Right renal cortex interstitium (tissue), 3 donors: Measurements from ENCODE around the gene ADAMTS19. TPM values are rescaled to one million over a fixed set of nuclear protein-coding genes. Genes with fewer than 3 reads are reported as not detected.
"Not testable (repeated sequence)": the region's sequence is repeated elsewhere in the genome, so short reads cannot be mapped to it uniquely, and the experiment has no call there.

Experiments
- DNase-seq, 3 donors: peaks; one replicate each; pipeline ENCODE4 v3.0.0-alpha.2; 2013; ENCODE audit warnings: low read depth in 3 of 3, low spot score in 2 of 3
- polyA plus RNA-seq, 3 donors: library from polyadenylated mRNA; unstranded; fragments of 120-200 nt; gene quantifications; one replicate each; pipeline ENCODE4 v1.2.1, GENCODE V29; 2013; ENCODE audit not compliant: insufficient read length in 3 of 3

ADAMTS19 gene
- polyA plus RNA-seq, 3 donors: 5.4 to 7.3 (median 7.1) TPM

DNA sequence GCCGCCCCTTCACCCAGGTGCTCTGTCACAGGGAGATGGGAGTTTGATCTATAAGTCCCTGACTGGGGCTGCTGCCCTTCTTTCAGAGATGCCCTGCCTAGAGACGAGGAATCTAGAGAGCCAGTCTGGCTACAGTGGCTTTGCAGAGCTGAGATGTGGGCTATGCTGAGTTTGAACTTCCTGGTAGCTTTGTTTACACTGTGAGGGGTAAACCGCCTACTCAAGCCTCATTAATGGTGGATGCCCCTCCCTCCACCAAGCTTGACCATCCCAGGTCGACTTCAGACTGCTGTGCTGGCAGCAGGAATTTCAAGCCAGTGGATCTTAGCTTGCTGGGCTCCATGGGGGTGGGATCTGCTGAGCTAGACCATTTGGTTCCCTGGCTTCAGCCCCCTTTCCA is 124.4 kb downstream of the ADAMTS19 start:
- DNase-seq: not testable (repeated sequence)

DNA sequence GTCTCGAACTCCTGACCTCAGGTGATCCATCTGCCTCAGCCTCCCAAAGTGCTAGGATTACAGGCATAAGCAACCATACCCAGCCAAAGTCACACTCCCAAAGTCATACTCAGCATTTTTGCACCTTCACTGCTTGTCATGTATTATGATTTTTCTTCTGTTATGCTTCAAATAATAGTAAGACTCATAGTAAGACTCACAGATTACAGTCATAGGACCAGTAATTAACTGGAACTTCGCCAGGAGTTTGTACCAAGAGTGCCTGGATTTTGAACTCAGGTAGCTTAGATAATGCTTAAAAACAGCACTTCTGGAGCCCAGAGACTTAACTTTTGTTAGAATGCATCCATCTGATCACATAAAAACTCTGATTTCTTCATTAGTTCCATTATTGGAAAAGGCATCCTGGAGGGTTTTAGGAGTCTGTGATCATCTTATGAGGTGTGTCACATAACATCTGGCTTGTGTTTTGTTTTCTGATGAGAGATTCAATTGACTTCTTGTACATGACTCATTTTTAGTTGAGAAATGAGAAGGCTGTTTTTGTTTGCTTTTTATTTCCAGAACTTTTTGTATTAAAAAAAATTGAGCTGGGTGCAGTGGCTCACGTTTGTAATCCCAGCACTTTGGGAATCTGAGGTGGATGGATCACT is 131.5 kb downstream of the ADAMTS19 start:
- no peak for DNase-seq

DNA sequence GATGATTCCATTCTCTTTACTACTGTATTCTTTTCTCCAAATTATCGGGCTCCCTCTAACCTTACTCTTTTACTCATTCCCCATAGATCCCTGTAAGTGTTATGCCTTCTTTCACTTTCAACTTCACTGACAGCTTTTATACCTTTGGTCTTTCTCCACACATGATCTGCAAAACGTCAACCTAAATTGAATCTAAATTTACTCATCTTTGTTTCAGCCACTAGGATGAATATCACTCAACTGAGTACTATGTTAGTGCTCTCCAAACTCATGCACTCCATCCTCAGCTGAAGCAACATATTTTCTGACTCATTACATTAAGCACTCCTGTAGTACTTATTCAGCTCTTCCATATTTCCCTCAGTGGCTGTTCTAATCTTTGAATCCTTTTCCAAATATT is 133.4 kb downstream of the ADAMTS19 start:
- no peak for DNase-seq

DNA sequence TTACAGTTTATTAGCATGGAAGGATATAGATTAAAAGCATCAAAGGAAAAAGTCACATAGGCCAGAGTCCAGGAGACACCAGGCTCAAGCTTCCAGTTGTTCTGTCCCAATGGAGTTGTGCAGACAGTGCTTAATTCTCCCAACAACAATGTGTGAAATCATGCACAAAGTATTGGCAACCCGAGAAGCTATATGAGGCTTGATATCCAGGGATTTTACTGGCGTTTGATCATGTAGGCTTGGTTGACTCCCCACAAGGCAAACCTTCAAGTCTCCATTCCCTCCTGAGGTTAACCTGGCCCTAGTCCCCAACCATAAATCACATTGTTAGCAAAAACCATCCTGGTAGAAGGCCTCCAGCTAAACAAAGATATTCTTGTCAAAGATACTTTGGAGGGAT is 141.5 kb downstream of the ADAMTS19 start:
- no peak for DNase-seq

DNA sequence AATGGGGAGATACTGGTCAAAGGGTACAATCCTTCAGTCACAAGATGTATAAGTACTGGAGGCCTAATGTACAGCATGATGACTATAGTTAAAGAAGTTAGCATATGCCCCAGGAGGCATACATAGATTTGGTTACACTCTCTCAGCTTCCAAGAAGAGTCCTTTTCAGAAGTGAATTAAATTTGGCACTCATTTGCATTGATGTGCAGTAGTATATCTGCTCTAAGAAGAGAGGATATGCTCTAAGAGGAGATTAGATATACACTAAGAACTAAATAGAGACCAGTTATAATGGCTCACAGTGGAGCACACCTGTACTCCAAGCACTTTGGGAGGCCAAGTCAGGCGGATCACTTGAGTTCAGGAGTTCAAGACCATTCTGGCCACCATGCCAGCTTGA is 148.3 kb downstream of the ADAMTS19 start:
- no peak for DNase-seq

DNA sequence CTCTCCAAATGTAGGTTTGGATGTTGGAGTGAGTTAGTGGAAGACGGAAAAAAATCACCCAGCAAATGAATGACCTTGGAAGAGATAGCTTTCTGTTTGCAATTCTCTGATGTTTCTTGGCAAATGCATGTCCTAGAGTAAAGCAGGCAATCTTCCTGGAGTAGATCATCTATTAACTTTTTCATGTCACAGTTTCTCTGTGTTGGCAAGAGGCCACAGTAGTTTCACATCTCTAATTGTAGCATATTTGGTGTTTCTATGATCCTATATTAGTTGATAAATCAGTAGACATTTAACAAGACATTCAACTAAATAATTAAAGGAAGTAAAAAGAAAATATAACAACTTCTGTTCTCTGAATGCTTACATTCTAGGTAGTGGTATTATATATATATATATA is 149.6 kb downstream of the ADAMTS19 start:
- DNase-seq: no peak

DNA sequence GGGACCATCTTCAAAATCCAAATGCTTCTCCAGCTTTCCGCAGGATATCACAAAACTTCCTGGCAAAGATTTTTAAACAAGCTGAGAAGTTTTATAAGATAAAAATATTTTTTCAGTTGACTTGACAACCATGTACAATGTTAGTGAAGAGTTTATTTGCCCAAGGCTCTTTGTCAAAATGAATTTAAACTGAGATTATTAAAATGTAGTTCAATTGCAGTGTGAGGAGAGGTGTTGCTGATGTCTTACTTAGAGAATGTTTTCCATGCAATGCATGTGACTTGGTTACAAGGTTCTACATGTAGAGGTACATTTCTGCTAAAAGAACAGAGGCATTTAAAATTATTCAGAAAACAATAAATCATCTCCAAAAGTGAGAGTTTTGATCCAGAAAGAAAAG is 156.4 kb downstream of the ADAMTS19 start:
- DNase-seq: no peak

DNA sequence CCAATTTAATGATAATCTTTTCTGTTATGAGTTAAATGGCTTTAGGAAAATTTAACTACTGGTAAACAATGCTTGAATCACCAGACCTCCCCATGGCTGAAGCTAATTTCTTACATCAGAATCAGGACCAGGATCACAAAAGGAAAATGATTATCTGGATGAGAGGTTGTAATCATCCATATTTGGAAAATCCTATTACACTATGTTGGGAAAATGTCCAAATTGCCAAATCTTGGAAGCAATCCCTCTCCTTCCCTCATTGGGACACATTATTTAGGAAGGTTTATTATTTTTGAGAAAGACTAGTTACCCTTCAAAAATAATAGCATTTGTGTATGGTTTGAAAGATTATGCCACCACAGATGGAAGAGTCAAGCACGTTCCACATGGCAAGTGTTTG is 157.1 kb downstream of the ADAMTS19 start:
- DNase-seq: no peak

DNA sequence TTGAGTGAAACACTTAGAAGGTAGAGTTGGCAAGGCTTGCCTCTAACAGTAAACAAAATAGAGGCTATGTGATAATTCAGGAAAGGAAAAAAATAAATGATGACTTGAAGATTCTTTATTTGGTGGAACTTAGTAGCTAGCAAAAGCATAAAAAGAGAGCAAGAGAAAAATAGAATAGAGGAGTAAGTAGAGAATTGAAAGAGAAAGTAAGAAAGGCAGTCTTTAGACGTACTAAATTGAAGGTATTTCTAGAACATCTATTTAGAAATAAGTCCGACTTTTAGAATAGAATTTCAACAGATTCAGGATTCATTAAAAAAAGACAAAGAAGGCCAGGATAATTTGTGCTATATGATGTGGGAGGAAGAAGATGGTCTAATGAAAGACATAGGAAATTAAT is 159.7 kb downstream of the ADAMTS19 start:
- DNase-seq: no peak

DNA sequence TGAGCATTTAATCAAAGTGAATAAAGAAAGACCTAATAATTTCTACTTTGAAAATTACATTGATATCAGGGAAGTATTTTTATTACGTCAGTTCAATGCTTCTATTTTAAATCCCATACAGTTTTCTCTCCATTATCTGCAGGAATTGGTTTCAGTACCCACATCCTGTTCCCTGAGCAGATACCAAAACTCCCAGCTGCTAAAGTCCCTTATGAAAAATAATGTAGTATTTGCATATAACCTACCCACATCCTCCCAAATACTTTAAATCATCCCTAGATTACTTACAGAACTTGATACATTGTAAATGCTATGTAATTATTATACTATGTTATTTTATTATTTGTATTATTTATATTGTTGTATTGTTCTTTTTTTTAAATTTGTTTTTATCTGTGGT is 162.4 kb downstream of the ADAMTS19 start:
- no peak for DNase-seq

DNA sequence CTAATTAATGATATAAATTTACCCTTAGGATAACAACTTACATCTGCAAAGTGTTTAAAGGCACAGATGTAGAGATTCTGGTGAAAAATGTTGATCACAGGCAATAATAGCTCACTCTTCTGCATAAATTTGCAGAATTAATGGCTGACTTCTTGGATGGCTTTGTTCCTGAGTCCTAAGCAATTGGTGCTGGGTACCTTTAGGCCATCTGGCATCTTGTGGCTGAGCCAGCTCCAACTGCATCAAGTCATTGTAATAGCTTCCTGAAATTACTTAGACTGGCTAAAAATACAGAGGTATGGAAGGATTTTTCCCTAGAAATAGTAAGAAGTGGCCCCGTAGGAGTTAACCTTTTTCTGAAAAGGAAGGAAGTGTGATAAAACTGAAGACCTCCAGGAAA is 169.5 kb downstream of the ADAMTS19 start:
- no peak for DNase-seq

DNA sequence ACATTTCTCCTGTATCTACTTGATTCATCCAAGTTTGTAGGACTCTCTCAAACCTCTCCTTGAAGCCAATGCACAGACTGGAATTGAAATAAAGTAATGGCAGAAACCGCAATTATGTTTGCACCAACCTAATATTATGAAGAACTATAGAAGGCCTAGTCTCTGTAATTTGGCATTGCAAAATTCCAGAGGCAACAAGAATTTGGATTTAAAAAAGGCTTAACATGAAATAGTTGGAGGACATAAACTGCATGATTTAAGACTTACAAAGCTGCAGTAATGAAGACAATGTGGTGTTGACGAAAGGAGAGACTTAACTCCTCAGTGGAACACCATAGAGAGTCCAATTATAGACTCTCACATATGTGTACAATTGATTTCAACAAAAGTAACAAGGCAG is 170.0 kb downstream of the ADAMTS19 start:
- no peak for DNase-seq

DNA sequence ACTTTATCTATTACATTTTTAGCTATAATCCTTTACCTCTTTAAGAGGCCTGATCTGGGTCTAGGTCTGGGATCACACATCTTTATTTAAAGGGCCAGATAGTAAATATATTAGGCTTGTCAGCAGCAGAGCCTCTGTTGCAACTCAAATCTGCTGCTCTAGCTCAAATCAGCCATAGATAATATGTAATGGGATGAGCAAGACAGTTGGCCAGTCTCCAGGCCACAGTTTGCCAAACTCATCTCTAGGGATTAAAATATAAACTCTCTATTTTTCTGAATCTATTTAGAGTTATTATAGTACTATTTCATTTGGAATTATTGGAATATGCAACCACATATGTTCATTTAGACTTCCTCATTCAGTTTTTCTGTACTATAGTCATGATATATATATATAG is 171.9 kb downstream of the ADAMTS19 start:
- DNase-seq: no peak

DNA sequence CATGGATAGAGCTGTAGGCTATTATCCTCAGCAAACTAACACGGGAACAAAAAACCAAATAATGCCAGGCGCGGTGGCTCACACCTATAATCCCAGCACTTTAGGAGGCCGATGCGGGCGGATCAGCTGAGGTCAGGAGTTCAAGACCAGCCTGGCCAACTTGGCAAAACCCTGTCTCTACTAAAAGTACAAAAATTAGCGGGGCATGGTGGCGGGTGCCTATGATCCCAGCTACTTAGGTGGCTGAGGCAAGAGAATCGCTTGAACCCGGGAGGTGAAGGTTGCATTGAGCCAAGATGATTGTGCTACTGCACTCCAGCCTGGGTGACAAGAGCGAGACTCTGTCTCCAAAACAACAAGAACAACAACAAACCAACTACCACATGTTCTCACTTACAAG is 177.4 kb downstream of the ADAMTS19 start:
- DNase-seq: not testable (repeated sequence)

DNA sequence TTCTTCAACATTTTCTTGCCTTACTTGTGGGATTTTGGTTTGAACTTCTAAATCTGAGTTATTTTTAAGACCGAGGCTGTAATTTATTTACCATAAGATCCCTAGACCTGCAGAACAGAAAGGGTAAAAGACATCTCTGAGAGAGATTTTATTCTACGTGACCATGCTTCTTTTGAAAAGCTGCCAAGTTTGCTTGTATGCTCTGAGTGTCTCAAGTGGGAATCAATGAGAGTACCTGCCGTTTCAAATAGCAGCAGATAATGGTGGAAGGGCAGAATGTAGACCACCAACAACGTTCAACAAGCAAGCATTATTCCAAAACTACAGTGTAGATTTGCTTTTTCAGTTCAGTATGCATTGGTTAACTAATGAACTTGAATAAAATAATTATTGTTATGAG is 179.2 kb downstream of the ADAMTS19 start:
- DNase-seq: no peak

DNA sequence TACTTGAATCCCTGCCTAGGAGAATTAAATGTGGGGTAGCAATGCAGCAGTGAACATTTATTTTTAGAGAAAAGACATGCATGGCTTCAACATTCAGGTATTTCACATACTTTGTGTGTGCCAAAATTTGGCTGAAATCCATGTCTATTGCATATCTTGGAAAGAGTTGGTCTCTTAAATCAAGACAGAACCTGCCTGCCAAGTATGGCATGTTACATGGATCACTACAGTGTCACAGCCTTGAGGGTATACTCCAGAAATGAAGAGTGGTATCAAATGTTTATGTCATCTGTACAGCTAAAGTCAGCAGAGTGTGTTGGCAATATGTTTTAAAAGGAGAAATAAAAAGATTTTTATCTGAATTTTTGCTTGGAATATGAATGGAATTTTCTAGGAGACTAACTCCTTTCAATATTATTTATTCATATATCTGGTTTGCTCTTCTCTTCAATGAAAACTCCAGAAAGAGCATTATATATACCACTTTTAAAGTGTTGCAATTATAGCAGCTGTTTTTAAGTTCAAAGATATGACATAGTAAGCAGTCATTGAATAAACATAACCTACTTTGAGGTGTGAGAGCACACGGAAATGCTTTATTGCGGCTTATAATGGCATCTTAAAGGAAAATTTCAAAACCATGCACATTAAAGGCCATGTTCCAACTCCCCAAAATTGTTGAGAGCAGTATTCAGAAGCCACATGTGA is 192.4 kb downstream of the ADAMTS19 start:
- DNase-seq: no peak

DNA sequence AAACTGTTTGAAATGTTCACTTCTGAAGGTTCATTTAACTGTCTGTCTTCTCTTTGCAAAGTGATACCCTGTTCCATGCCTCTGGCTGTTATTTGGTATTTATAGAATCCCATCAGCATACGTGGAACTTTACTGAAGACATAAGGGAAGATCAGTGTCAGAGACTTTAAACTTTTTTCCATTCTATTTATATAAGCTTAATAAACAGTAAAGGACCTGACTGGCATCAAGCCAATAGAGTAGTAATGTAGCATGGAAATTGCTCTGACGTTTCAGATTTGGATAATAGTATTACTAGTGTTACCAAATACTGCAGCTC is 192.9 kb downstream of the ADAMTS19 start:
- DNase-seq: no peak

DNA sequence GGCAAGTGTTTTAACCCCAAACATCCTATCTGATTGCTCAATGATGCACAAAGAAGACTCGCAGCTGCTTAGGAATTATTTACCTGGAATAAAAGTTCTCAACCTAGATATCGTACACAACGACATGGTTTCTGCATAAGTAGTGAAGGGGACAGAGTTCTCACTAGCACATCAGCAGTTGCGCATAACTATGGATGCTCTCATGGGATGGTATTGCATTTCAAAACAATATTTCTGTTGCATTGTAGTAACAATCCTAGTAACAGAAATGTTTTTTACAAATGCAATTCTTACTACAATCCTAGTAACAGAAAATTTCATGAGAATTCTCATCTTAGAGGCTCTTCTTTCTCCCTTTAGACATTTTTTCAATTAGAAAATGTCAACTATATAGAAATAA is 193.3 kb downstream of the ADAMTS19 start:
- no peak for DNase-seq

DNA sequence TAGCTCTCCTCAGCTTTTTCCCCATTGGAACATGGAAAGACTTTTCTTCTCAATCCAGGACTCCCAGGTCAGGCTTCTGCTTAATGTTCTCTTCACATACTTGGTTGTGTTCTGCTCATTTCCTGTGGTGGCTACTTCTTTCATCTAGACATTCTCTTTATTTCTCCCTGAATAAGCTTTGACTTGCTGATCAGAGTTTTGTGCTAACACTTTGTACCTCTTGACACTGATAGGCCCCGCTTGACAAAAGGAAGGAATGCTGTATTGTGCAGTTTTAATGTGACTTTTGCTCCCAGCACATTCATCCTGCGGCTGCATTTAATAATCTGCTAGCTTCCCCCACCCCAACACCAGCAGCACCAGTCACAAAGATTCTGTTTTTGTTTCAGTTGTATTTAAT is 196.9 kb downstream of the ADAMTS19 start:
- DNase-seq: no peak

DNA sequence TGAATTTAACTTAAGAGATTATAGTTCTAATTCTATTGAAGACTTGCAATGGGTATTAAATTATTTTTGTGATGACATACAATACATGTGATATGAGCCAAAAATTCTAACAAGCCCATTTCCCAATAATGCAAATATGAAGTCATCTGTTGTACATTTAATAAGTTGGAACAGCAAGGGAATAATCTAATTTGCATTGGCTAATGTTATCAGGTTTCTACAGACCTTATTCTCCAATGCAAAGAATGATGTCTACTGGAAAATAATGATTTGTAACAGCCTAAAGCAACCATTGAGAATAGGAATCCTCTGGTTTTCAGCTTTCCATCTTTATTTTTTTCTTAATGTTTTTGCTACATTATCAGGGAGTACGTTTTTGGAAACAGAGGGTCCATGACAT is 198.7 kb downstream of the ADAMTS19 start:
- DNase-seq: no peak

DNA sequence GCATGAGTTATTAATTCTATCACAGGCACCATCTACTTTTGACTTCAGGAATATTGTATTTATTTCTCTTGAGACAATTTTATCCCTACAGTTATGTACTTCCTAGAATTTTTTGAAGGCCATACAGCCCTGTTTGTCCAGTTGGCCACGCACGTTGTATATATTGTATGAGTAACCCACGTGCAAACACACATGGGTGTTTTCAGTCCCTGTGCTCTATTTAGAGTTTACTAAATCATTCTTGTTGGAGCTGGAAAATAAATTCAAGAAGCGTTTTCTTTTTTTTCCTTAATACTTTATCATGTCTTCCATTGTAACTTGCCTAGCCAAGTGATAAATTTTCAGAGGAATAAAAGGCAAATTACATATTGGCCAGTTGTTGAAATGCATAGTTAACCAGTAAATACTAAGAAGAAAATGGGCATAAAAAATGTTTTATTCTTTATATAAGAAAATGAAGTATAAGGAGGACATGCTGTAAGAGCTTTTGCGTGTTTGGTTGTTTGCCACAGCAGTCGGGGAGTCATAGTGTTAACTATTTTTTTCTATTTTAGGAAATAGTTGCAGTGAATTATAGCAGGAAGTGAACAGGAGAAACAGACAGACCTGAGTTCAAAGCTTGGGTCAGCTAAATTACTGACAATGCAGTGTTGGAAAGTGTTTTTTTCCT is 201.4 kb downstream of the ADAMTS19 start:
- no peak for DNase-seq

DNA sequence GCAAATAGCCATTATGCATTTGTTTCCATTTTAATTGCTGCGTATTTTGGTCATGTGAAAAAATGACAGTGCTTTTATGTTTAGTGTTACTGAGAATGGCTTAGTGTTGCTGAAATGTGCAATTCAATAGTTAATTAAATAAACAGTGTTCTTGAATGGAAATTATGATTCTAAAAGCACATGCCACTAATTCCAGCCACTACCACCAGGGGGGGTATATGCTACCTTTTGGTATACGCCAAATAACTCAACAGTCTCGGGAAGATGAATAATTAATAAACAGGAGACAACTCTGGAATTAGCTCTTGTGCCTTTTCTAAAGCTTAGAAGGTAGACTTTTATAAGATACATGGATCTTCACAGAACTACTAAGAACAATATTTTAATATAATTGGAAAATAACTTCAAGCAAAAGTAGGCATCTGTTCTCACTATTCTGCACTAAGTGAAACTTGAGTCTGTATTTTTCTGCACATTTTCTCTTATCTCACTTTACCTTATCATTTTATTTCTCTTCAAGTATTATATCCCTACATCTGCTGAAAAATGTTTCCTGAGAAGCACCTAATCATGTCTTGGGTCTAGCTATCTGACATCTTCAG is 204.3 kb downstream of the ADAMTS19 start:
- no peak for DNase-seq
